NT2/D1 (cell line): ENCODE results near the gene RFX8.

Source experiments
- DNase-seq: peaks from one replicate; pipeline ENCODE4 v3.0.0-alpha.2; 2011; ENCODE audit warnings: low read depth, low spot score
- H3K27me3 ChIP-seq: 2 replicates; pipeline ENCODE4 v1.6.0; 2011; ENCODE audit warnings: mild to moderate bottlenecking; ENCODE audit not compliant: insufficient read length, insufficient read depth
- H3K36me3 ChIP-seq: 2 replicates; pipeline ENCODE4 v1.6.1; 2011; ENCODE audit warnings: mild to moderate bottlenecking, low read length, mixed read lengths; ENCODE audit not compliant: insufficient read depth, insufficient read length
- H3K4me1 ChIP-seq: 2 replicates; pipeline ENCODE4 v1.5.1; 2011; ENCODE audit not compliant: insufficient read depth, insufficient read length
- H3K4me3 ChIP-seq: 2 replicates; pipeline ENCODE4 v1.5.1; 2011; ENCODE audit warnings: low read depth; ENCODE audit not compliant: insufficient read length
- H3K9ac ChIP-seq: 2 replicates; pipeline ENCODE4 v1.6.0; 2011; ENCODE audit warnings: low read depth; ENCODE audit not compliant: insufficient read length
- H3K9me3 ChIP-seq: 2 replicates; pipeline ENCODE4 v1.5.1; 2011; ENCODE audit warnings: mild to moderate bottlenecking, low read length; ENCODE audit not compliant: insufficient read depth
- SUZ12 ChIP-seq: IDR thresholded peaks from 2 replicates; pipeline ENCODE4 v1.6.1; 2011; ENCODE audit not compliant: insufficient read length, insufficient read depth; ENCODE audit errors: extremely low read depth
- YY1 ChIP-seq: IDR thresholded peaks from 2 replicates; pipeline ENCODE4 v1.6.1; 2011; ENCODE audit not compliant: insufficient read length, insufficient read depth
- ZNF274 ChIP-seq: IDR thresholded peaks from 2 replicates; pipeline ENCODE4 v1.6.1; 2011; ENCODE audit warnings: mild to moderate bottlenecking, low read depth, low read length

Gene RFX8

DNA sequence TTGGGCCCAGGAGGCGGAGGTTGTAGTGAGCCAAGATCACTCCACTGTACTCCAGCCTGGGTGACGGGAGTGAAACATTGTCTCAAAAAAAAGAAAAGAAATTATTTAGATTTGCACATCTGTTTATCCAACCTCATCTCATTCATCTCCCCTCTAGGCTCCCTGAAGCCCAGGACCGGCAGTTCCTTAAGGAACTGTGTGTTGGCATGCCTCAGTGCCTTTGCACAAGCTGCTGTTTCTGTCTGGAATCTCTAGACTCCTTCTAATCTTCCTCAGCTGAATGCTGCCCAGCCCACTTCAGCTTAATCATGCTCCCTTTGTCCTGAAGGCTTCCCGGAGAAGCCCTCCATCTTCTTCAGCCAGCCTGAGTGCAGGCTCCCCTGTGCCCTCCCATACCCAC, 10.9 kb upstream of the RFX8 start:
- Histone ChIP-seq H3K9me3 (no peaks in the 10 kb centered on the region), H3K9ac (no peak overlapping the region), H3K36me3 (no peaks in the 10 kb centered on the region), H3K4me3 (no peak overlapping the region), H3K27me3 (no peaks in the 10 kb centered on the region), H3K4me1 (no peaks in the 10 kb centered on the region)
- TF ChIP-seq SUZ12 (no peak), ZNF274 (no peak), YY1 (no peak)
- no peak for DNase-seq

GRCh38 chr2:101480764-101481163, 5.9 kb upstream of the RFX8 start:
- Histone ChIP-seq H3K9me3 (no peaks in the 10 kb centered on the region), H3K4me1 (peaks cover 4% of the 10 kb centered on the region), H3K36me3 (no peaks in the 10 kb centered on the region), H3K9ac (no peak overlapping the region), H3K27me3 (peaks cover 3% of the 10 kb centered on the region), H3K4me3 (no peak overlapping the region)
- TF ChIP-seq ZNF274 (no peak), YY1 (no peak), SUZ12 (no peak)
- DNase-seq = no peak

DNA sequence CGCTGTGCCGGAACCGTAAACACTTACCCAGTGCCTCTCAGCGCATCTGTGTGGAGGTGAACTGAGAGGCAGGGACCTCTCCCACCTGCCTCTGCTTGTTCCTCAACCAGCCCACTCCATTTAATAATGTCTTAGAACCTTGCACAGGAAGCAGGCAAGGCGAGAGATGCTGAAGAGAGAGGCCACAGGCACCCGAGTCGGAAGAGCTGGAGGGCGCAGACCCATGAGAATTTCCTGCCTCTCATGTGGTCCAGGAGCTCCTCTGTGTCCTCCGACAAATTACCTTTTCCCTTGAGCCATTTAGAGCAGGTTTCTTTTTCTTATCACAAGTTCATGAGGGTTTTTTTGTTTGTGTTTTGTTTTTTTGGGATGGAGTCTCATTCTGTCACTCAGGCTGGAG, 4.9 kb upstream of the RFX8 start:
- H3K36me3 ChIP-seq = no peaks in the 10 kb centered on the region
- H3K9ac ChIP-seq = no peak overlapping the region
- peaks cover 9% of the 10 kb centered on the region for H3K27me3 ChIP-seq
- TF ChIP-seq YY1 = no peak
- H3K4me3 ChIP-seq = no peak overlapping the region
- DNase-seq = no peak
- H3K4me1 ChIP-seq = peaks cover 4% of the 10 kb centered on the region
- no peaks in the 10 kb centered on the region for H3K9me3 ChIP-seq

GRCh38 chr2:101479328-101479727, 4.4 kb upstream of the RFX8 start:
- H3K4me3 ChIP-seq = no peak overlapping the region
- no peak for DNase-seq
- H3K4me1 ChIP-seq = peaks cover 4% of the 10 kb centered on the region

GRCh38 chr2:101478181-101479001, 3.5 kb upstream of the RFX8 start:
- H3K4me3 ChIP-seq = no peak overlapping the region
- no peak overlapping the region for H3K9ac ChIP-seq
- H3K36me3 ChIP-seq = no peaks in the 10 kb centered on the region
- peaks cover 21% of the 10 kb centered on the region for H3K27me3 ChIP-seq
- TF ChIP-seq SUZ12 (no peak), ZNF274 (no peak), YY1 (no peak)
- H3K4me1 ChIP-seq = peaks cover 4% of the 10 kb centered on the region
- DNase-seq = no peak
- no peaks in the 10 kb centered on the region for H3K9me3 ChIP-seq

More at GRCh38 chr2:101479328-101479727, 4.4 kb upstream of the RFX8 start:
- TF ChIP-seq ZNF274 = no peak
- no peak for TF ChIP-seq SUZ12
- no peak for TF ChIP-seq YY1
- H3K27me3 ChIP-seq = peaks cover 13% of the 10 kb centered on the region
- no peaks in the 10 kb centered on the region for H3K9me3 ChIP-seq
- no peak overlapping the region for H3K9ac ChIP-seq
- no peaks in the 10 kb centered on the region for H3K36me3 ChIP-seq

DNA sequence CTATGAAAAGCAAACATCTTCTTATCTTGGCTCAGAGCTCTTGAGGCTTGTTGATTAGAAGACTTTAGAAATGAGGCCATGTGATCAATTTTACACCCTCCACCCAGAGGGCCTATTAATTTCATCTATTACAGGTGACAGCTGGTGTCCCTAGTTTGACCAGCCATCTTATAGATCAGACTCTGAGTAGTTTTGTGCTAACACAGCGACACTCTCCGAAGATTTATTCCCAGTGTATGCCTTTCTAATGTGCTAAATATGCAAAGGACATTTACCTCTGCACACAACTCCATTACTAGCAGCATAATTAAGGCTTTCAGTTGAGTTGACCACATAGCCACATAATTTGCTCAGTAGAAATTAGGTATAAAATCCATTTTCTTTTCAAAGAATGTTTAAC, 2.6 kb upstream of the RFX8 start:
- Histone ChIP-seq H3K36me3 (no peaks in the 10 kb centered on the region), H3K9ac (no peak overlapping the region), H3K4me1 (peaks cover 4% of the 10 kb centered on the region), H3K9me3 (no peaks in the 10 kb centered on the region), H3K4me3 (no peak overlapping the region), H3K27me3 (peaks cover 29% of the 10 kb centered on the region)
- no peak for DNase-seq
- no peak for TF ChIP-seq SUZ12
- TF ChIP-seq YY1 = no peak
- no peak for TF ChIP-seq ZNF274

DNA sequence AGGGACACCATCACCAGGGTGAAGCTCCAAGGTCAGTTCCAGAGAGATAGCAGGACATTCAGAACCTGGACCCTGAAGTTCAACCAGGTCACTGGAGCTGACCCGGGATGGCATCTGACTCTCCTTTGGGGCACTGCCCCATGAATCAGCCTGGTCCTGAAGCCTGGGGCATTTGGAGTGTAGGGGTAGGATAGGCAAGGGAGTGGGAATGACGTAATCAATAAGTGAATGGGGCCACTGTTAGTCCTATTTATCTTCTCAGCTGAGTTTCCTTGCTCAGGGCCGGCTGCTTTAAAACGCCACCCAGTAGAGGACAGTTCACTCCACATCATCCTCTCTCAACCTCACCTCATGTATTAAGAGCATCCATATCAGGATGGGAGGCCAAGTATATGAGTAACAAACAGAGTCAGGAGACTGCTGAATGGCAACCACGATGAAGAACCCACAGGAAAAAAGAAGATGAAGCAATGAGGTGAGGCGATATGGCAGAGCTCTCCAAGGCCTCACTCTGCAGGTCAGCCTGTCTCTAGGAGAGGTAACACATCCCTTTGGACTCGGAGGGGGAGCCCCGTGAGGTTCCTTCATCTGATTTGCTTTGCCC, 1.8 kb upstream of the RFX8 start:
- Histone ChIP-seq H3K9ac (no peak overlapping the region), H3K4me1 (peaks cover 4% of the 10 kb centered on the region), H3K36me3 (no peaks in the 10 kb centered on the region), H3K9me3 (no peaks in the 10 kb centered on the region), H3K27me3 (peaks cover 29% of the 10 kb centered on the region), H3K4me3 (no peak overlapping the region)
- TF ChIP-seq ZNF274 (no peak), SUZ12 (no peak), YY1 (no peak)
- no peak for DNase-seq
